ENCODE data around the gene RYR3. TPM values are rescaled to one million over a fixed set of nuclear protein-coding genes. Genes with fewer than 3 reads are reported as not detected.

Gene RYR3
- total RNA-seq, 1 donor from 2014 or later, result 0.61 TPM

DNA sequence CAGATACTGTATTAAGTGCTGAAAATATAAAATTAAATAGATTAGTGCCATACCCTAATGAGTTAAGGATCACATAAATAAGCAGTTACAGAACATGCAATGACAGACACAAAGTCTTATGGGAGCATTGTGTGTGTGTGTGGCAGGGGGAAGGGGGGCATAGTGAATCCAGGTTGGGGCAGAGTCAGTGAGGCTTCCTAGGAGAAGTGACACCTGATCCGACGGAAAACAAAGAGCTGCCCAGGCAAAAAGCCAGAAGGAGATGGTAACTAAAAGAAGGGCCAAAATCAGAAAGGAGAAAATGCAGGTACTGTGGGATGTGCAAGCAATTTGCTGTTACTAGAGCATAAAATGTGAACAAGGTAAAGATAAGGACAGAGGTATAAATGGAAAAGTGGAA, 577.4 kb downstream of the RYR3 start:
- Histone ChIP-seq H3K27me3 (no peaks in the 10 kb centered on the region), H3K9me3 (no peaks in the 10 kb centered on the region), H3K4me3 (no peak overlapping the region), H3K36me3 (no peaks in the 10 kb centered on the region), H3K4me1 (no peaks in the 10 kb centered on the region), H3K27ac (no peak overlapping the region)
- no peak for ATAC-seq
- DNase-seq, result no peak
- intact Hi-C loops (cut with DNase I), result no loop called here
- TF ChIP-seq, protein P1, sequence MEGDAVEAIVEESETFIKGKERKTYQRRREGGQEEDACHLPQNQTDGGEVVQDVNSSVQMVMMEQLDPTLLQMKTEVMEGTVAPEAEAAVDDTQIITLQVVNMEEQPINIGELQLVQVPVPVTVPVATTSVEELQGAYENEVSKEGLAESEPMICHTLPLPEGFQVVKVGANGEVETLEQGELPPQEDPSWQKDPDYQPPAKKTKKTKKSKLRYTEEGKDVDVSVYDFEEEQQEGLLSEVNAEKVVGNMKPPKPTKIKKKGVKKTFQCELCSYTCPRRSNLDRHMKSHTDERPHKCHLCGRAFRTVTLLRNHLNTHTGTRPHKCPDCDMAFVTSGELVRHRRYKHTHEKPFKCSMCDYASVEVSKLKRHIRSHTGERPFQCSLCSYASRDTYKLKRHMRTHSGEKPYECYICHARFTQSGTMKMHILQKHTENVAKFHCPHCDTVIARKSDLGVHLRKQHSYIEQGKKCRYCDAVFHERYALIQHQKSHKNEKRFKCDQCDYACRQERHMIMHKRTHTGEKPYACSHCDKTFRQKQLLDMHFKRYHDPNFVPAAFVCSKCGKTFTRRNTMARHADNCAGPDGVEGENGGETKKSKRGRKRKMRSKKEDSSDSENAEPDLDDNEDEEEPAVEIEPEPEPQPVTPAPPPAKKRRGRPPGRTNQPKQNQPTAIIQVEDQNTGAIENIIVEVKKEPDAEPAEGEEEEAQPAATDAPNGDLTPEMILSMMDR (IDR thresholded peaks at IDR 0.05), result no peak

DNA sequence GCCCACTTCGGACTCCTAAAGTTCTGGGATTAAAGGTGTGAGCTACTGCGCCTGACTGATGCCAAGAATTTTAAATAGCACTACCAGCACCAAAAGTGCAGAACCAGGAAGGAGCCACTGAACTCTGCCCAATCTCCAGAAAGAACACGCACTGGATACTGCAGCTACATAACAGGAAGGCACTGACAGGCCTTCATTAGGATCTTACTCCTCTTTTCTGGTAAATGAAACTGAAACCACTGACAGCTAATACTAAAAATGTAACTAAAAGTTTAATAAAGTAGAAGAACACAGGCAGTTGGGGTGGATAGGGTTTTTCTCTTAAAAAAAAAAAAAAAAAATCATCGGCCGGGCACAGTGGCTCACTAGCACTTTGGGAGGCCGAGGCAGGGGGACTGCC, 583.4 kb downstream of the RYR3 start:
- DNase-seq (no peak), ATAC-seq (no peak)
- H3K4me3 ChIP-seq, result no peak overlapping the region
- no peak overlapping the region for H3K27ac ChIP-seq
- TF ChIP-seq, protein P1 (IDR thresholded peaks at IDR 0.05), result no peak
- H3K36me3 ChIP-seq, result no peaks in the 10 kb centered on the region
- no peaks in the 10 kb centered on the region for H3K9me3 ChIP-seq
- intact Hi-C loops (cut with DNase I), result no loop called here
- H3K27me3 ChIP-seq, result no peaks in the 10 kb centered on the region
- no peaks in the 10 kb centered on the region for H3K4me1 ChIP-seq

DNA sequence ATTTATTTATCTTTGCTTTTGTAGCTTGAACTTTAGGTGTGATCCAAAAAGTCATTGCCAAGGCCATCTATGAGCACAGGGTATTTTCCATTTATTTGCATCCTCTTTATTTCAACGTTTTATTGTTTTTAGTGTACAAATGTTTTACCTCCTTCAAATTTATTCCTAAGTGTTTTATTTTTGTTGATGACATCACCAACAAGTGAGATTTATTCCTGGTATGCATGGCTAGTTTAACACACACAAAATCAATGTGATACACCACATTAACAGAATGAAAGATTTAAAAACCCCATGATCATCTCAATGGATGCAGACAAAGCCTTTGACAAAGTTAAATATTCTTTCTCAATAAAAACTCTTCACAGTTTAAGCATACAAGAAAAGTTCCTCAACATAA, 591.3 kb downstream of the RYR3 start:
- H3K9me3 ChIP-seq, result no peaks in the 10 kb centered on the region
- no peaks in the 10 kb centered on the region for H3K4me1 ChIP-seq
- intact Hi-C loops (cut with DNase I), result no loop called here
- no peak overlapping the region for H3K27ac ChIP-seq
- no peak for ATAC-seq
- H3K4me3 ChIP-seq, result no peak overlapping the region
- H3K36me3 ChIP-seq, result no peaks in the 10 kb centered on the region
- DNase-seq, result no peak
- TF ChIP-seq, protein P1 (IDR thresholded peaks at IDR 0.05), result no peak
- no peaks in the 10 kb centered on the region for H3K27me3 ChIP-seq

DNA sequence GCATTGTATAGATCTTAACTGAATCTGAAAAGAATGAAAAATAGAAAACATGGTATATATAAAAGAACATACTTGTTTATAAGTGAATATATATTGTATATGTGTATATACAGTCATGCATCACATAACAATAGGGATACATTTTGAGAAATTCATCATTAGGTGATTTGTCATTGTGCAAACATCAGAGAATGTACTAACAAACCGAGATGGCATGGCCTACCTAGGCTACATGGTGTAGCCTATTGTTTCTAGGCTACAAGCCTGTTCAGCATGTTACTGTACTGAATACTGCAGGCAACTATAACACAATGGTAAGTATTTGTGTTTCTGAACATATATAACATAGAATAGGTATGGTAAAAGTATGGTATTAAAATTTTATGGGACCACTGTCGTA, 592.9 kb downstream of the RYR3 start:
- Histone ChIP-seq H3K36me3 (no peaks in the 10 kb centered on the region), H3K4me1 (no peaks in the 10 kb centered on the region), H3K27ac (no peak overlapping the region), H3K4me3 (no peak overlapping the region), H3K9me3 (no peaks in the 10 kb centered on the region), H3K27me3 (no peaks in the 10 kb centered on the region)
- DNase-seq (no peak), ATAC-seq (no peak)
- intact Hi-C loops (cut with DNase I), result no loop called here
- TF ChIP-seq, protein P1 (IDR thresholded peaks at IDR 0.05), result no peak

DNA sequence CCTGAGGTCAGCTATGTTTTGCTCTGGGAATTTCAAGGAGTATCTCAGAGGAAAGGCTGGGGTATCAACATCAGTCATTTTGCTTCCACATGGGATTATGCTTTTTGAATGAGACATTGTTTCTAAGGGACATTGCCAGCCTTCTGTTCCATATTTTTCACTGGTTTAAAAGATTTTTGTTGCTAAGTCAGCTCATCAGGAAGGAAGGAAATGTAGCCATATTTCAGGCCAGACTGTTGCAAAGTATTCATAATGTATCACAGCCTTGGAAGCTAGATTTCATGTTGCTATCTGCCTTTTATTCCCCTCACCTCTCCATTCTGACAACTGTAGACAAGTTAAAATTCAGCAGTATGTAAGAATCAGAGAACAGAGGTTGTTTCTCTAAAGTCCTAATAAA, 596.6 kb downstream of the RYR3 start:
- ATAC-seq, result no peak
- no peak for DNase-seq

DNA sequence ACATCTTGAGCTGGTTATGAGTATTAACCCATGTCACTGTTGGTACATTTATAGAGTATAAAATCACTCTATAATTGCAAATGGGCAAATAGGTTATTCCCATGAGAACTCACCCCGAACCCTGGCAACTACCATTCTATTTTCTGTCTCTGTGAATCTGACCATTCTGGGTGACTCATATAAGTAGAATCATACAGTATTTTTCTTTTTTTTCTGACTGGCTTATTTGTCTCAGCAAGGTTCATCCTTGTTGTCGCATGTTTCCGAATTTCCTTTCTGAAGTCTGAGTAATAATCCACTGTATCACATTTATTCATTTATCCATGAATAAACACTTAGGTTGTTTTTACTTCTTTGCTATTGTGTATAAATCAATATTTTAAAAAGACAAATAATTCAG, 597.6 kb downstream of the RYR3 start:
- Histone ChIP-seq H3K27me3 (no peaks in the 10 kb centered on the region), H3K4me3 (no peak overlapping the region), H3K27ac (no peak overlapping the region), H3K9me3 (no peaks in the 10 kb centered on the region), H3K36me3 (no peaks in the 10 kb centered on the region), H3K4me1 (no peaks in the 10 kb centered on the region)
- intact Hi-C loops (cut with DNase I), result no loop called here
- ATAC-seq, result no peak
- no peak for DNase-seq
- TF ChIP-seq, protein P1 (IDR thresholded peaks at IDR 0.05), result no peak

More for the DNA sequence above, 596.6 kb downstream of the RYR3 start:
- no peak overlapping the region for H3K4me3 ChIP-seq
- H3K36me3 ChIP-seq, result no peaks in the 10 kb centered on the region
- H3K9me3 ChIP-seq, result no peaks in the 10 kb centered on the region
- no peak overlapping the region for H3K27ac ChIP-seq
- TF ChIP-seq, protein P1 (IDR thresholded peaks at IDR 0.05), result no peak
- no peaks in the 10 kb centered on the region for H3K27me3 ChIP-seq
- no peaks in the 10 kb centered on the region for H3K4me1 ChIP-seq
- intact Hi-C loops (cut with DNase I), result no loop called here

Data from upper lobe of right lung (tissue), 1 donor.